Measurements from ENCODE around the gene ZNF24. TPM values are rescaled to one million over a fixed set of nuclear protein-coding genes. Genes with fewer than 3 reads are reported as not detected.

Gene ZNF24
- total RNA-seq, 1 experiment from 2014 or later = 9.7 TPM

DNA sequence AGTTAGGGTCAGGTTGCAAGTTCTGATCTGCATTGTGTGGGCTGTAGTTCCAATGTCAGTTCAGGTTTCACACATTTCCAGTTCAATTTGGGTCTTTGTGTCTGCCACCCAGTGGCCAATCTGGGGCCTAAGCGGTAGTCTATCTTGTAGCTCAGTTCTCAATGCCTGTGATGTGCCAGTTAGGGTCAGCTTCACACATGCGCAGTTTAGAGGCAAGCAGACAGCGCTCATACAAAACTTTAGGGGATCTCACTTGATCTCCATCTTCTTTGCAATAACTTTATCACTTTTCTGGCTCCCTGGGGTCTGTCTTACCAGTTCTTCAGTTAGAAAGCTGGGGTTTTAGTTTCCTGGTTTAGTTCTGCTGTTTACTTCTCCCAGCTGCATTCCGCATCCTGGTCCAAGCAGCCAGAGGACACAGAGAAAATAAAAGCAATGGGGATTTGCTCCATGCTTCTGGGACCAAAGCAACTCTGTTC is 11.0 kb upstream of the ZNF24 start:
- peak; percentile 63 for DNase-seq (ENCODE audit: low spot score)

DNA sequence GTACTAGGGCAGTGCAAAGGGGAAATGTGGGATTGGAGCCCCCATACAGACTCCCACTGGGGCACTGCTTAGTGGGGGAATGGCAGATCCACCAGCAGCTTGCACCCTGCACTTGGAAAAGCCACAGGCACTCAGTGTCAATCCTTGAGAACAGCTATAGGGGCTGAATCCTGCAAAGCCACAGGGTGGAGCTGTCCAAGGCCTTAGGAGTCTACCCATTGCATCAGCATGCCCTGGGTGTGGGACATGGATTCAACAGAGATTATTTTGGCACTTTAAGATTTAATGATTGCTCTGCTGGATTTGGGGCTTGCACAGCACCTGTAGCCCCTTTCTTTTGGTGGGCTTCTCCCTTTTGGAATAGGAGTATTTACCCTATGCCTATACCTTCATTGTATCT is 8.6 kb upstream of the ZNF24 start:
- DNase-seq (ENCODE audit: low spot score) = no peak

DNA sequence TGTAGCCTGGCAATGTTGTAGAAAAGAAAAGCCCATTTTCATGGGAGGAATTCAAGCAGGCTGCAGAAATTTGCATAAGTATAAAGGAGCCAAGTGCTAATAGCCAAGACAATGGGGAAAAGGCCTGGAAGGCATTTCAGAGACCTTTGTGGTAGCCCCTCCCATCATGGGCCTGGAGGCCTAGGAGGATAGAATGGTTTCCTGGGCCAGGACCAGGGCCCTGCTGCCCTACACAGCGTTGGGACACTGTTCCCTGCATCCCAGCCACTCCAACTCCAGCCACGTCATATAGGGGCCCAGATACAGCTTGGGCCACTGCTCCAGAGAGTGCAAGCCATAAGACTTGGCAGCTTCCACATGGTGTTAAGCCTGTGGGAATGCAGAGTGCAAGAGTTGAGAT is 8.1 kb upstream of the ZNF24 start:
- no peak for DNase-seq (ENCODE audit: low spot score)

DNA sequence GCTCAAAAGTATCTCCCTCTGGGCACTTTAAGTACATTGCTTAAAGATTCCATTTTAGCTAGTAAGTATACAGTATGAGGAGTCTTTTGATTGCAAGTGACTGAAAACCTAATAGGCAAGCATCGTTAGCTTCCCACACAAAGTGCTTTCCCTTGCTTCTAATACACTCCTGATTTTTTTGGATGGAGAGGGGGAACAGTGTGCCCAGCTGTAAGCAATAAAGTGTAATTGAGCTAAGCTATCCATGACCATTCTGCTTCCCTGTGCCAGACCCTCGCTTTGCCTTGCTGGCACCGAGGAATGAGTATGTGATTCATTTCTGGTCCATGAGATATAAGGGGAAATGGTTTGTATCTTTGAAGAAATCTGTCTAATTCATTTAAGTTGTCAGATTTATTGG is 3.8 kb upstream of the ZNF24 start:
- no peak for DNase-seq (ENCODE audit: low spot score)

DNA sequence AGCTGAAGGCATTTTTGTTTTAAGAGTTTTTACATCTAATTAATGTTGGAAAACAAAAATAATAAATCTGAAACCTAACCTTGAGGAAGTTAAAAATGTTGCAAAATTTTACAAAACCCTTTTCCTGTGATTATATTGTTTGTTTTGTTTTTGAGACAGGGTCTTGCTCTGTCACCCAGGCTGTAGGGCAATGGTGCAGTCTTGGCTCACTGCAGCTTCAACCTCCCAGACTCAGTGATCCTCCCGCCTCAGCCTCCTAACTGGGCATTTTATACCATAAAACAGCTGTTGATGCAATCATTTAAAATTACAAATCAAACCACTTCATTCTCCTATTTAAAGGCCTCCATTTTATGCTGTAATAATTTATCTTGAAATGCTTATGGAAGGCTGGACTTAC is 1.7 kb upstream of the ZNF24 start:
- no peak for DNase-seq (ENCODE audit: low spot score)

DNA sequence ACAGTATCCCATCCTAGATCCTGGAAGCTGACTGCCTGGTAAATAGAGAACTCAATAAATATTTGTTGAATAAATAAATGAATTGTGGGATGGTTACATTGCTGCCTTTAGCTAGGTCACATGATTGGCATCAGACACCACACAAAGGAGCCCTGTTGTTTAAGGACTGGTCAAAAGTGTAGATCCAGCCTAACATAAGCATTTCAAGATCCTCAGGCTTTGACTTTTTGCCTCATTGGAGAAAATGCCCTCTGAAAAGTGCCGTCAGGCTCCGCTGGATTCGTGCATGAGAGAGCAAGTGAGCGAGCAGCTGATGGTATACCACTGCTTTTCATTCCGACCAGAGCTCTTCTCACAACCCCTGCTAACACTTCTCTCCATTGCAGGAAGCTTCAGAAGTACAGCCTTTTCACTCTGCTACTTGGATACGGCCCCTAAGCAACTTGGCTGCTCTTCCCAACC is 1.3 kb upstream of the ZNF24 start:
- DNase-seq (ENCODE audit: low spot score) = no peak

DNA sequence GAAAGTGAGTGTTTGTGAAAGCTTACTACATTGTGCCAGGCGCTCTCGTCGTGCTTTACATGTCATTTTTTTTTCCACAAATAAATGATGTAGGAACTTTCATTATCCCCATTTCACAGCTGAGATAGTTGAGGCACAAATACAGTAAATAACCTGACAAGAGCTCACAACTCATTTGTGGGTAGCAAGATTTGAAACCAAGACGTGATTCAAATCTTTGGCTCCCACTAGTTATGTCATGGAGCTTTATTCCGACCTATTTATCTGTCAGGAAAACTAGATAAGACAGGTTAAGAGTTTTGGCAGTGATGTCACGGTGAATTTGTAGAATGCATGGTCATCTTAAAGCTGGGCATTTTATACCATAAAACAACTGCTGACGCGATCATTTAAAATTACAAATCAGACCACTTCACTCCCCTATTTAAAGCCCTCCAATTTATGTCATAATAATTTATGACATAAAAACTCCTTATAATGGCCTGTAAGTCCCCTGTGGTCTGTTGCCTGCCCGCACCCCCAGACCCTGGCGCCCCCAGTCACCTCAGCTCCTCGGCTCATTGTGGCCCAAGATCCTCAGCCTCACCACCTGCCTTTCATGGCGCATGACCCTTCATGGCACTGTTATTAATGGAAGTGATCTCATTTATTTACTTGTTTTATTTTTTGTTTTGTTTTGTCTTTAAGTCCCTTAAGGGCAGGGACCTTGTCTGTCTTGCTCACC is 678 bp upstream of the ZNF24 start:
- DNase-seq (ENCODE audit: low spot score) = no peak

DNA sequence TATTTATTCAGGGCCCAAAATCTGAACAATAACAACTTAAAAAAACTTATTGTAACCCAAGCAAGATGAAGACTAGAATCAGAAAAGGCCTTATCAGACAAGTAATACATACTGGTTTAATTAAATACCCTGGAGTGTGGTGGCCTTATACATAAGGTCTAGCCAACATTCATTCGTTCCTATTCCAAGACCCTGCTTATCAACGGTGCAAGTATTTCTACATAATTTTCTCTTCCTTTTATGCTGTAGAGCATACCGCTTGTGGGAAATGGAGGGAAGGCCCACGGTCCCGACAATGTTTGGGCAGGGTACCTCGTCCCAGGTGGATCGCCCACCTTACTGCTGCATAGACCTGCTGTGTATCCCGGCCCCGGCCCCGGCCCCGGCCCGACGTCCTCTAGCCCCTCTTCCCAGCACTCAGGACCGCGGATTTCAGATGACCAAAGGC is 708 bp downstream of the ZNF24 start:
- DNase-seq (ENCODE audit: low spot score) = no peak

DNA sequence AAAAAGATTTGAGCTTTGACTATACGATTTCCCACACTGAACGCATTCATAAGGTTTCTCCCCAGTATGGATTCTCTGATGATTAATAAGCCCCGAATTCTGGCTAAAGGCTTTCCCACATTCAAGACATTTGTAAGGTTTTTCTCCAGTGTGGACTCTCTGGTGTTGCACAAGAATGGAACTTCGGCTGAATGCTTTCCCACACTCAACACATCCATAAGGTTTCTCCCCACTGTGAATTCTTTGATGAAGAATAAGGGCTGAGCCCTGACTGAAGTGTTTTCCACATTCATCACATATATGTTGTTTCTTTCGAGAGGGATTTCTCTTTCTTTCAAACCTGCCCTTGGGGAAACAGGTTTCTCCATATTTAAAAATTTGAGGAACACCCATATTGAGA is 6.9 kb downstream of the ZNF24 start:
- no peak for DNase-seq (ENCODE audit: low spot score)

DNA sequence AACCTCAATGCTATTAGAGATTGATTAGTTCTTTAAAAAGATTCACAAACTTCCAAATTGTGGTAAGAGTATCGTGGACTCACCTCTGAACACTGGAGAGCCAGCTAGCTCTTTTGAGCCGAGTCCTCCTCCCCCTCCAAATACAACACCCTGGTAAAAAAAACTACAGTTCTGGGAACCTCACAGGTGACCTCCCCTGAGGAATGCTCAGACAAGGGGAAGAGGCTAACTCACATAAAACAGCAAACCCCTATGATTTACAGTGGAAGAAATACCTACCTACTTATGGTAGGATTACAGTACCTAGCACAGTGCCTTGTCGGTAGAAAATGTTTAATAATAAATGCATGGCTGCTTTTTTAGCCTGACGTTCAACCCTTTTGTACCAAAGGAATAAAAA is 8.4 kb downstream of the ZNF24 start:
- no peak for DNase-seq (ENCODE audit: low spot score)

DNA sequence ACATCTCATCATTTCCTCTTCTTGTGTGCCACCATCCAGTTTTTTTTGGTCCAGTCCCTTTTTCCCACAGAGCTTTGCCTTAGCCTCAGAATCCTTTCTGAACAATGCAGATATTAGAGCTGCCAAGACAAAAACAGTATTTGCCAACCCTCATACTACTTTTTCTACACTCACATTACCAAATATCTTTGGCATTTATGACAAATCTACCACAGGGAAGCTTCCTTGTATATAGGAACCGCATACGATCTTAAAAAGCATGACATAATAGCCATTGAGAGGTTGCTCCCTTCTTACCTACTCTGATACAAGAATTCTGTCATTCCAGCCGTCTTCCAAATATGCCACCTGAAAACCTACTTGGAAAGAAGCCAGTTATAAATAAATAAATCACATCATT is 9.4 kb downstream of the ZNF24 start:
- DNase-seq (ENCODE audit: low spot score) = no peak

DNA sequence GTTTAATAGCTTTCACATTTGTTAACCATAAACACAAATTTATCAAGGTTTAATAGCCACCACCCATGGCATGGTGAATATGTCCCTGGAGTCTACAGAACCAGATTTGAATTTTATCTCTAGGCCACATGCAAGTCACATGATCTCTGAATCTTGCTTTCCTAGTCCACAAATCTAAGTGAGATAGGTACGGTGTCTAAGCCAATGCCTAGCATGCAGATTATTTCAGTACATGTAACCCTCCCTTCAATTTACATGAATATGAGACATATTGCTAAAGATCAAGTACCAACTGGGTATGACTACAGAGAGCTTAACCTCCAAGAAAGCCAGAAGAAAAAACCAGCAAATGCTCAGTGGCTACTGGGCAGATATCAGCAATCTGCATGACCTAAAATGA is 10.0 kb downstream of the ZNF24 start:
- no peak for DNase-seq (ENCODE audit: low spot score)

DNA sequence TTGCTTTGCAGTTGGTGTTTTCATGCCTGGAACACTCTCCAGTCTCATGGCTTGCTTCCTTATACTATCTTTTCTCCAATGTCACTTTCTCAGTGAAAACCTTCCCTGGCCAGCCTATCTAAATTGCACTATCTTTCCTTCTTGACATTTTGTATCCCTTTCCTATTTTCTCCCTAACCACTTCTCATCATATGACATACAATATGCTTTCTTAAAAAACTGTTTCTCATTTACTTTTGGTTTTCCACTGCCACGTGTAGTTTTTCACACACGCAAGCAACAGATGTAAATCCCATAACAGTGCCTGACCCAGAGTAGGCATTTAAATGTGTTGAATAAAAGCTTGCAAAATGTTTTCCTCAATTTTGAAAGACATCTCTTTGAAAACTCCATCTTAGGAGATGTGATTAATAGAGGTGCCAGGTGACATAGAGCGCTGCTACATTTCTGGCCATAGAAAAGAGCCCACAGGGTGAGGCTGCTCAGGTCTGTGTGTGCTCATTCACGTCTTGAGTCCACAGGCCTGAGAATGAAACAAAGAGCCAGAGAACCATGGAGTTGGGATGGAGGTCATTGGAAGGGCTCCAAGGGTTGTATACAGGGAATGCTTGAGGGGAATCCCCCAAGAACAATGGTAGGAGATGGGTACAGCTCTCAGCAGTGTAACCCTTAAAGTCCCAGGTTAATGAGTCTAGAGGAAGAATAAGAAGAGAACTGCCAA is 12.7 kb downstream of the ZNF24 start:
- DNase-seq (ENCODE audit: low spot score) = no peak

DNA sequence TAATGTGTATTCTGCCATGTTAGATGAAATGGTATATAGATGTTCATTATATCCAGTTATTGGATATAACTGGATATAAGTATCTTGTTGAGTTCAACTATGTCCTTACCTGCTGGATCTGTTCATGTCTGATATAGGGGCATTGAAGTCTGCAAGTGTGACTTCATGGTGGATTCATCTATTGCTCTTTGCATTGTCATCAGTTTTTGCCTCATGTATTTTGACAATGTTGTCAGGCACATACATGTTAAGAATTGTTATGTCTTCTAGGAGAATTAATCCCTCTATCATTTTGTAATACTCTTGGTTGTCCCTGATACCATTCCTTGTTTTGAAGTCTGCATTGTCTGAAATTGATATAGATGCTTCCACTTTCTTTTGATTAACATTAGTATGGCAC is 15.4 kb downstream of the ZNF24 start:
- no peak for DNase-seq (ENCODE audit: low spot score)

DNA sequence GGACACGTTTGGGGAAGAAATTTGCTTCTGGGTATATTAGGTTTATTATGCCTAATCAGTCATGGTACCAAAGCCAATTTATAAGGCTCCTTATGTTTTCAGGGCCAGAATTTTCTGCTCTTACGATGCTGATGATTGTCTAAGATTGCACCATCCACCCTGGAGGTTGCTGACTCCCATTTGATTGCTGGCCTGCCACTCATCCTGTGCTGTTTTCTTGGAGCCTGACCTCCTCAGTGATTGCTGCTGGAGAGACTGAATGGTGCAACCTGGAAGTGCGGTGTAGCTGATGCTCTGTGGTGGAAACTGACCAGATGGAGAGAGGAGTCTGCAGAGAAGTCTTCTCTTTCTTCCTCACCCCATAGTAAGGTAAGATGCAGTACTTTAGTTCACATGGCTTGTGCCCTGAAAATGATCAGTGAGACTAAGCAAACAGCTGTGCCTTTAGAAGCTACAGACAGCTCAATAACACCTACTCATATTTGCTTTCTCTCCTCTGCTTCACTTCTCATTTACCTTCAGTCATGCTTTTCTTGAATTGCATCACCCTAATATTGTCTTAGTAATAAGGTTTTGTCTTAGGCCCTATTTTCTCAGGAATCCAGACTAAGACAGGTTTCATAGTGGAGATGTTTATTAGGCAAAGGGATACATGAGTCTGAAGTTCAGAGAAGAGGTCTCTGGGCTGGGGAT is 17.4 kb downstream of the ZNF24 start:
- DNase-seq (ENCODE audit: low spot score) = no peak

DNA sequence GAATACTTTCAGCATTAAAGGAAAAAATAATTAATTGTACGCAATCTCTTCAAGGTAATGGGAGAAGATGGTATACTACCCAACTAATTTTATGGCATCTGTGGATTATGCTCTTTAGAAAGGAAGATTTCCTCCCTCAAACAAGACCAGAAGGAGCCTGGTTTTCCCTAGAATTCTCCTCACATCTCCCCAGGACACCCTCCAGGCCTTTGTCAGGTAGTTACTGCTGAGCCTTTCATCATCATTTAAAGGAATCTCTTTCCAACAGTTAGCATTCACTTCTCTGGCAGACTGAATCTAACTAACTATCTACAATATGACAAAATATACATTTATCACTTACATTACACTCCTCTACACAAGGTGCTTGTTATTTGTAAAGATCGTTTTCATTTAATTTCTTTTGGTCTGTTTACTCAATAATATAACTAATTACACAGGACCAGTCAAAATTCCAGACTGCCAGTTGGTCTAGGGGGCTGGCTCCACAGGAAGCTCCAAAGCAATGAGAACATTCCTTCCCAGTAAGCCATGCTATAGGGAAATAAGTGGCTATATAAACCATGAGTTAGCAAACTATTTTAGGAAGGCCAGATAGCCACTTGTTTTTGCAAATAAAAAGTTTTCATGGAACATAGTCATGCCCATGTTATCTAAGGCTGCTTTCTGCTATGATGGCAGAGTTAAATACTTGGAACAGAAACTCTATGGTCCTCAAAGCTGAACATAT is 19.1 kb downstream of the ZNF24 start:
- DNase-seq (ENCODE audit: low spot score) = no peak

DNA sequence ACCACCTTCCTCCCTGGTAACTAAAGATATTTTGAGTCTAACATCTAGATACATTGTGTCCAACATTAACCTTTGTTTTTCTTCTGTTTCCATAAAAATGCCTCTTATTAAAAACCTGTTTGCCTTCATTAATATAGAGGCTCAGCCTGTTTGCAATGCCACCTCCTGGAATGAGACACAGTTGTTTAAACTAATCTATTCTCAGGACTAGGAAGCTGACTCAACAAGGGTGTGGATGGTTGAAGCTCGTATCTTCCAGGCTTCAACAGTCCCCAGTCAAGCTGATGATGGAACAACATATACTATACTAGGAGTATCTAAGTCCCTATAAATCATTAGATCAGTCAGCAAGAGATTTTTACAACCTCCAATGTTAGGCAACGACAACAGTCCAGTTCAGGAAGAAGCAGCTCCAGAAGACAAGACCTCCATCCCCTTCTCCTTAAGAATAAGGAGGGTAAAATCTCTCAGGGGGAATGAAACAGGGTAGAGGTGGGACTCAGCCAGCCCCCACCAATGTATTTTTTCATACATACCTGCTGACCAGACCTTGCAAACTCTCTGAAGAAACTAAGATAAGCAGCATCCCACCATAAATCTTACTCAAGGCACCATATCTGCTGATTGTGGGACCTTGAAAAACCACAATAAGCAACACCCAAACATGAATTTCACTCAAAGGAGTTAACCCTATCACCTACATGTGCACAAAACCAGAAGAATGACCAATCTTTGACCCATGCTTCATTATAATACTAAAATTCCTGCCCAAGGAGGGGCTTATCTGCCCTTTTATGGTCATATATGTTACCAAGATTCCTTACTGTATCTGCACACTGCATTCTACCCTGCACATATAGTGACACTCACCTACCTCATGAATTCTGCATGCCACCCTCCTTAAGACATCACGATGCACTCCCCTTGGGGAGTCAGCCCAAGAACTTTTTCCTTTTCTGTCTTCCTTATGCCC is 21.4 kb downstream of the ZNF24 start:
- no peak for DNase-seq (ENCODE audit: low spot score)

DNA sequence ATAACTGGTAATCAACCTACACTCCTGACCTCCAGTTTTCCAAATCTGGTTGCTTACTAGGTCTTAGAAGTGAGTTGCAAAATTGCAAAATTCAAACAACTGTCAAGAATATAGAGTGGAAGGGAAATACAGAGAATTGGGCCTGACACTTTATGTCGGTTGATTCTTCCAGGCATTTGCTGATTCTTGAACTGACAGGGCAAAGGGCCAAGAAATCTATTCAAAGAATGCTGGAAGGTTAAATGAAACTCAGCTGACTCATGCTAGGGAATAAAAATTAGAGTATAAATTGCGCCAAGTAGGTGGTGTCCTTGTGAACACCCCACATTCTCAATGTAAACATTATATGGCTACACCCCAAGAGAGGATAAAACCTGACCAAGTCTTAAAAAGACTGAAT is 32.7 kb downstream of the ZNF24 start:
- peak; percentile 31 for DNase-seq (ENCODE audit: low spot score)

DNA sequence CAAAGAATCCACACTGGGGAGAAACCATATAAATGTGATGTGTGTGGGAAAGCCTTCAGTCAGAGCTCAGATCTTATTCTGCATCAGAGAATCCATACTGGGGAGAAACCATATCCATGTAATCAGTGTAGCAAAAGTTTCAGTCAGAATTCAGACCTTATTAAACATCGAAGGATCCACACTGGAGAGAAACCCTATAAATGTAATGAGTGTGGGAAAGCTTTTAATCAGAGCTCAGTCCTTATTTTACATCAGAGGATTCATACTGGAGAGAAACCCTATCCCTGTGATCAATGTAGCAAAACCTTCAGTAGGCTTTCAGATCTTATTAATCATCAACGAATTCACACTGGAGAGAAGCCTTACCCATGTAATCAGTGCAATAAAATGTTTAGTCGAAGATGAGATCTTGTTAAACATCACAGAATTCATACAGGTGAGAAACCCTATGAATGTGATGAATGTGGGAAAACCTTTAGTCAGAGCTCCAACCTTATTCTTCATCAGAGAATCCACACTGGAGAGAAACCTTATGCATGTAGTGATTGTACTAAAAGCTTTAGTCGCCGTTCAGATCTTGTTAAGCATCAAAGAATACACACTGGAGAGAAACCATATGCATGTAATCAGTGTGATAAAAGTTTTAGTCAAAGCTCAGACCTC is 37.5 kb downstream of the ZNF24 start:
- no peak for DNase-seq (ENCODE audit: low spot score)

DNA sequence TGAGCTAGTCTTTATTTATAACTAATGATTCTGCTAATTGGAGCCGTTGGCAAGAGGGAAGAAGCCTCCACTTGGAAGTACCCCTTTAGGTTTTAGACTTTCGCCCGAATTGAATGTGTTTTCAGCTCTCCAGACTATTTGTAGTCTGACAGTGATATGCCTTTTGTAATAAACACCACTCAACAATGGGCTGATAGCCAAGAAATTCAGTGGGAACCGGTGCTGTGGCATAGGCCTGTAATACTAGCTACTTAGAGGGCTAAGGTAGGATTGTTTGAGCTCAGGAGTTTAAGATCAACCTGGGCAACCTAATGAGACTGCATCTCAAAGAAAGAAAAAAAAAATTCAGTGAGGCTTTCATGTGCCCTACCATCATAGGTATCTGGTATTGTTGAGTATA is 40.6 kb downstream of the ZNF24 start:
- DNase-seq (ENCODE audit: low spot score) = no peak

All from HT-29 (cell line).